ENCODE results near the gene CALN1.

- TF ChIP-seq ZNF404 (tag by site-specific recombination; IDR thresholded peaks at IDR 0.05) (no peak), ZNF473 (tag by site-specific recombination; IDR thresholded peaks at IDR 0.05) (no peak), ZNF585B (tag by site-specific recombination; IDR thresholded peaks at IDR 0.05) (no peak), CTCF (tag by site-specific recombination; IDR thresholded peaks at IDR 0.05) (no peak), ZNF692 (tag by site-specific recombination; IDR thresholded peaks at IDR 0.05) (no peak), ZNF398 (tag by site-specific recombination; IDR thresholded peaks at IDR 0.05) (no peak), ZNF23 (tag by site-specific recombination; IDR thresholded peaks at IDR 0.05; ENCODE audit: borderline replicate concordance) (no peak), ZSCAN16 (tag by site-specific recombination; IDR thresholded peaks at IDR 0.05) (no peak), ZNF140 (tag by site-specific recombination; IDR thresholded peaks at IDR 0.05) (no peak), ZNF621 (tag by site-specific recombination; IDR thresholded peaks at IDR 0.05) (no peak), ZNF561 (tag by site-specific recombination; IDR thresholded peaks at IDR 0.05; ENCODE audit: borderline replicate concordance) (no peak)
Measured at GRCh38 chr7:72039460-72039859, 372.7 kb downstream of the CALN1 start.
